ENCODE results near the gene FAM185A.
"Not testable (repeated sequence)": the region's sequence is repeated elsewhere in the genome, so short reads cannot be mapped to it uniquely, and the experiment has no call there.

FAM185A gene

GRCh38 chr7:102833343-102833742 is 84.5 kb downstream of the FAM185A start:
- no peak for DNase-seq

GRCh38 chr7:102834466-102834865 is 85.7 kb downstream of the FAM185A start:
- no peak for DNase-seq

DNA sequence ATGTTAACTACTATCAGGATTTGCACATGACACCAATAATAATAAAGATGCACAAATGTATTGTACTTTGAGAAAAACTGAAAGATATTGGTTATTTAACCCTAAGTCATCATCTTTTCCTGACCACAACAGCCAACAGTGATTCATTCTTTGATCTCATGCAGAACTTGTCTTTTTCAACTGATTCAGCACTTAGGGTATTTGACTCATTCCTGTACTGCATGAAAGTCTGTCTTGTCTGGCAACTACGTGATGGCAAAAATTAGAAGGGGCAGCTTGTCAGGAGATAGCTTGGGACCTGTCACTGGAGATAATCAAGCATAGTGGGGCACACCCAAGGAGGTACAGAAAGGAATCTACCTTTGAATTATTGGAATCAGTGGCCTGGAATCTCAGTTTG is 86.2 kb downstream of the FAM185A start:
- DNase-seq: peak; percentile 87

DNA sequence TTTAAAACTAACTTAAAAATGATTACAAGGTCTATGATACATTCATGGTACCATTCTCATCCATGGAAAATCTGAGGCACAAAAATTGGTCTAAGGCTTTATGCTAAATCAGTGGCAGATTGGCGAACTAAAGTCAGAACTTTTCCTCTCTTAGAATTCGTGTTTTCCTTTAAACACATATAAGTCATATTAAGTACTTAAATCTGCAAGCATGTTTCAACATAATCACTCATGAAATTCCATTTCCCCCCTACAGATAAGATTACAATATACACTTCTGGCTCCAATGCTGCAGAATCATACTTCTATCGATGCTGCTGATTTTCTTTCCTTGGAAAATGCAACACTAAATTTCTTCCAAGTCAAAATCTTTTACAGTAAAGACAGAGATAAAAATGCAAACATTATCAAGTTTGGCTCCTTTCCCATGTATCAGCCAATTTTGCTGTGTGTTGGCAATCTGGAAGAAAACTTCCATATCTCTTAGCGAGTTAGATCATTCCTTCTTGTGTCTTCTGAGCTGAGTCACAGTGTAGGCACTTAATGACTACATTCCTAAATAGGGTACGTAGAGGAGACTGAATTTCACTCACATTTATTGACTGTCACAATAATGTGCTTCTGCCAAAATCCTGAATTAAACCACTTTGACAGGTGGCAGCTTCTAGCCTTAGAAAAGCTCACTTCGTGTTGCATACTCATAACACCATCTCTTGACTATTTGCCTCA is 87.6 kb downstream of the FAM185A start:
- no peak for DNase-seq

GRCh38 chr7:102836977-102837376 is 88.2 kb downstream of the FAM185A start:
- no peak for DNase-seq

DNA sequence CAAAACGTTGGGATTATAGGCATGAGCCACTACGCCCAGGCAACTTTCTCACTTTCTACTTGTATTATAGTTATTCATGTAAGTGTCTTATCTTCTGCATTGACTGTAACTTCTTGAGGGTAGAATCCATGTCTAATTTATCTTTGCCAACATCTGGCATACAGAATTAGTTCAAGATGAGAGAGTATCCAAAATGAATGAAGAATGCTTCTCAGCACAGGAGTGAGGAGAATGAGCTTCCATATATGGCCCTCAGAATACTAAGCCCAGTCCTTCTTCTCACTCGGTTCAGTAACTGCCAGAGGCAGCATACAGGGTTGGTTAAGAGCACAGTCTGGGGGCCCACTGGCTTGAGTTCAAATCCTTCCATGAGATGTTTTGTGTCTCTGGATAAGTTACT is 89.0 kb downstream of the FAM185A start:
- no peak for DNase-seq

GRCh38 chr7:102838572-102839101 is 89.8 kb downstream of the FAM185A start:
- DNase-seq: not testable (repeated sequence)

- no peak for DNase-seq
Measured at GRCh38 chr7:102840404-102840803, 91.6 kb downstream of the FAM185A start.

GRCh38 chr7:102841290-102841689 is 92.5 kb downstream of the FAM185A start:
- no peak for DNase-seq

DNA sequence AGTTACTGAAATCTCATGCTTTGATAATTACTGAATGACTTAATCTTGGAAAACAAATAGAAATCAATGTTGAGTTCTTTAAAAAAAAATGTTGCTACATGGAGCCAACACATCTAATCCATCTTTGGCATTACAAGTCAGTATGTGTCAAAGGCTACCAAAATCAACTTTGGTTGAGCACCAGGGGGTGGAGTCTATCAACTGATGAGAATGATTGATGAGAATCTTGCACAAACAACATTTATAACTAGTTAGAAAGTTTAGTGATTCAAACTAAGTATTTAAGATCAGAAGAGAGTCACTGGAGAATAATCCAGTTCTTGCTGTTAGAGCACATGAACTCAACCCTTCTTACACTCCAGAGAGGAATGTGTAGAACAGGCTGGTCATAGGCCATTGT is 93.5 kb downstream of the FAM185A start:
- no peak for DNase-seq

DNA sequence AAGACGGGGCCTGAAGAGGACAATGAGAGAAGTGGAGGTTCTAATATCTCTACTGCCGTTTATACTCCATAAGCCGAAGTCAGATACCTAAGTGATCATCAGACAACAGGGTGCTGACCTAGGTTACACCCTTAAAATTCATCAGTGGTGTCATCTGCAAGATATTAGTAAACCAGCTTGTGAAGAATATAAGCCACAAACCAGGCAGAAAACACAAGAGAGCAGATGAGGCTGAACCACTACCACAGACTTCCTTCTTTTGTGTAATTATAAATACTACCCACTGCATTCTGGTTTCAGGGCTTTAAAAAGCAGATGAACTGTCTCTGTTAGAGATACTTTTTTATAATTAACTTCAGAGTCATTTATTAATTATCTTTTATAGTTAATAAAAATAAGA is 95.1 kb downstream of the FAM185A start:
- DNase-seq: peak; percentile 44

- DNase-seq: no peak
Measured at GRCh38 chr7:102845346-102845745, 96.5 kb downstream of the FAM185A start.

DNA sequence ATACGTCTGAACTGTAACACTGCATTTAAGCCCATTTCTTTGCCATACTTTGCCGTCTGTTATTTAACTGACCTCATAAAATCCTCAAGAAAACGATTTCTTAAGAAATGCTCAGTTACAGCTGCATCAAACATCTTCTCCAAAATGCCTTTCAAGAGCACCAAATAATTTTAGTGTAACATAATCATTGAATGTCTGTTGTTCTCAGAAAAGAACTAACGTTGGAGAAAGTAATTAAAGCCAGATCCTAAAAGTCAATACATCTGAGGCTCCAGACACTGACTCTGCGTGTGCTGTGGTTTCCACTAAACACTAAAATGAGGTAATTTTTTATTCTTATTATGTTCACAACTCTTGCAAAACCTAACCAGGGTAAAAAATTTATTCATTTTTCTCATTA is 100.3 kb downstream of the FAM185A start:
- DNase-seq: no peak

GRCh38 chr7:102849538-102849937 is 100.7 kb downstream of the FAM185A start:
- no peak for DNase-seq

- no peak for DNase-seq
Measured at GRCh38 chr7:102856036-102856435, 107.2 kb downstream of the FAM185A start.
